NB4 (cell line): ENCODE measurements around the gene IL10RB.

Source experiments
- MYC ChIP-seq: IDR thresholded peaks from 2 replicates; pipeline ENCODE4 v1.6.1; 2011; ENCODE audit warnings: low read depth, low read length
- TF ChIP-seq, protein P1 (sequence below): IDR thresholded peaks from one replicate; pipeline ENCODE4 v1.5.1; 2012; ENCODE audit warnings: low read depth, low read length

GRCh38 chr21:33265664-33266049, 510 bp upstream of the IL10RB start:
- TF ChIP-seq, protein P1, sequence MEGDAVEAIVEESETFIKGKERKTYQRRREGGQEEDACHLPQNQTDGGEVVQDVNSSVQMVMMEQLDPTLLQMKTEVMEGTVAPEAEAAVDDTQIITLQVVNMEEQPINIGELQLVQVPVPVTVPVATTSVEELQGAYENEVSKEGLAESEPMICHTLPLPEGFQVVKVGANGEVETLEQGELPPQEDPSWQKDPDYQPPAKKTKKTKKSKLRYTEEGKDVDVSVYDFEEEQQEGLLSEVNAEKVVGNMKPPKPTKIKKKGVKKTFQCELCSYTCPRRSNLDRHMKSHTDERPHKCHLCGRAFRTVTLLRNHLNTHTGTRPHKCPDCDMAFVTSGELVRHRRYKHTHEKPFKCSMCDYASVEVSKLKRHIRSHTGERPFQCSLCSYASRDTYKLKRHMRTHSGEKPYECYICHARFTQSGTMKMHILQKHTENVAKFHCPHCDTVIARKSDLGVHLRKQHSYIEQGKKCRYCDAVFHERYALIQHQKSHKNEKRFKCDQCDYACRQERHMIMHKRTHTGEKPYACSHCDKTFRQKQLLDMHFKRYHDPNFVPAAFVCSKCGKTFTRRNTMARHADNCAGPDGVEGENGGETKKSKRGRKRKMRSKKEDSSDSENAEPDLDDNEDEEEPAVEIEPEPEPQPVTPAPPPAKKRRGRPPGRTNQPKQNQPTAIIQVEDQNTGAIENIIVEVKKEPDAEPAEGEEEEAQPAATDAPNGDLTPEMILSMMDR = peak; percentile 13
- peak; percentile 73 for TF ChIP-seq MYC
